Smooth muscle cell (in vitro differentiated cells): ENCODE data around the gene TOMM22. TPM values are rescaled to one million over a fixed set of nuclear protein-coding genes. Genes with fewer than 3 reads are reported as not detected.

ENCODE experiments used
- DNase-seq: peaks from one replicate; lab custom pipeline; 2025; ENCODE audit not compliant: unreplicated experiment; lab: John Stamatoyannopoulos, UW
- H2AFZ ChIP-seq: fragments of 200-600 bp; sonication (generic); 2 replicates; pipeline ENCODE4 v1.6.0; 2016; ENCODE audit warnings: antibody characterized with exemption, low read depth, mild to moderate bottlenecking
- H3F3A ChIP-seq: fragments of 200-600 bp; sonication (generic); 2 replicates; pipeline ENCODE4 v1.6.0; 2017; ENCODE audit warnings: antibody characterized with exemption, low read depth
- H3K27ac ChIP-seq: fragments of 200-600 bp; sonication (generic); 2 replicates; pipeline ENCODE4 v1.5.1; 2016; ENCODE audit warnings: low read depth, mild to moderate bottlenecking
- H3K27me3 ChIP-seq: fragments of 200-600 bp; sonication (generic); 2 replicates; pipeline ENCODE4 v1.6.1; 2016; ENCODE audit warnings: low read depth, mild to moderate bottlenecking
- H3K36me3 ChIP-seq: fragments of 200-600 bp; sonication (generic); 2 replicates; pipeline ENCODE4 v1.5.1; 2016; ENCODE audit warnings: low read depth
- H3K4me1 ChIP-seq: fragments of 200-600 bp; sonication (generic); 2 replicates; pipeline ENCODE4 v1.5.1; 2016; ENCODE audit warnings: low read depth
- H3K4me2 ChIP-seq: fragments of 200-600 bp; sonication (generic); 2 replicates; pipeline ENCODE4 v1.6.0; 2016; ENCODE audit warnings: mild to moderate bottlenecking
- H3K4me3 ChIP-seq: fragments of 200-600 bp; sonication (generic); 2 replicates; pipeline ENCODE4 v1.5.1; 2016; ENCODE audit warnings: mild to moderate bottlenecking
- H3K79me2 ChIP-seq: fragments of 200-600 bp; sonication (generic); 2 replicates; pipeline ENCODE4 v1.6.0; 2016; ENCODE audit warnings: low read depth, mild to moderate bottlenecking
- H3K9ac ChIP-seq: fragments of 200-600 bp; sonication (generic); 2 replicates; pipeline ENCODE4 v1.6.0; 2016; ENCODE audit warnings: low read depth
- H3K9me3 ChIP-seq: fragments of 200-600 bp; sonication (generic); replicated peaks from 2 replicates; pipeline ENCODE4 v1.5.1; 2016; ENCODE audit warnings: low read depth
- H4K20me1 ChIP-seq: fragments of 200-600 bp; sonication (generic); 2 replicates; pipeline ENCODE4 v1.6.0; 2016; ENCODE audit warnings: low read depth
- CTCF ChIP-seq: fragments of 200-600 bp; sonication (generic); IDR thresholded peaks from 2 replicates; pipeline ENCODE4 v1.5.1; 2017; ENCODE audit warnings: borderline replicate concordance, mild to moderate bottlenecking, antibody characterized with exemption; ENCODE audit not compliant: insufficient read depth, poor library complexity, severe bottlenecking
- WGBS: methylation state at CpG from one replicate; pipeline ENCODE4 v1.1.7; 2016; ENCODE audit warnings: low lambda C conversion rate; 5-methylcytosine and 5-hydroxymethylcytosine counted together
- polyA plus RNA-seq: library from polyadenylated mRNA; unstranded; fragments of >200 nt; fragmentation: Nextera tagmentation; extraction: Ambion mirVana; gene quantifications from 2 replicates; pipeline ENCODE4 v1.2.1, GENCODE V29; 2016
- total RNA-seq: library from RNA; depleted of rRNA; stranded (reverse); fragments of >200 nt; gene quantifications from 2 replicates; pipeline ENCODE4 v1.2.3, GENCODE V29; 2014

The TOMM22 gene
- total and polyA plus RNA-seq, 2 experiments from 2014 or later: 63.3 to 64.7 TPM

- Histone ChIP-seq H4K20me1 (peaks cover 4% of the 10 kb centered on the region), H3K4me2 (no peak overlapping the region), H3F3A (no peaks in the 10 kb centered on the region), H3K27ac (no peak overlapping the region), H2AFZ (no peak overlapping the region), H3K4me1 (no peaks in the 10 kb centered on the region), H3K9ac (no peak overlapping the region), H3K79me2 (no peaks in the 10 kb centered on the region), H3K4me3 (no peak overlapping the region), H3K9me3 (no peaks in the 10 kb centered on the region), H3K36me3 (peaks cover 5% of the 10 kb centered on the region), H3K27me3 (no peaks in the 10 kb centered on the region)
- no peak for DNase-seq
- 98% methylated on average over 18 of the region's 18 CpGs for WGBS
- no peak for TF ChIP-seq CTCF
Measured at GRCh38 chr22:38725900-38726655, 44.3 kb downstream of the TOMM22 start.

GRCh38 chr22:38727123-38727522 is 45.4 kb downstream of the TOMM22 start:
- Histone ChIP-seq H3K4me2 (no peak overlapping the region), H3F3A (no peaks in the 10 kb centered on the region), H3K27me3 (no peaks in the 10 kb centered on the region), H3K79me2 (no peaks in the 10 kb centered on the region), H3K27ac (no peak overlapping the region), H3K4me1 (no peaks in the 10 kb centered on the region), H2AFZ (no peak overlapping the region), H3K9me3 (no peaks in the 10 kb centered on the region), H3K9ac (no peak overlapping the region), H3K36me3 (peaks cover 5% of the 10 kb centered on the region), H4K20me1 (no peaks in the 10 kb centered on the region), H3K4me3 (no peak overlapping the region)
- WGBS: 97% methylated on average over 12 of the region's 12 CpGs
- no peak for DNase-seq
- TF ChIP-seq CTCF: no peak

- H3K79me2 ChIP-seq: no peaks in the 10 kb centered on the region
- WGBS: 96% methylated on average over 15 of the region's 15 CpGs
- H2AFZ ChIP-seq: no peak overlapping the region
- no peak overlapping the region for H3K9ac ChIP-seq
- H3K27me3 ChIP-seq: no peaks in the 10 kb centered on the region
- H3K4me2 ChIP-seq: no peak overlapping the region
- H4K20me1 ChIP-seq: no peaks in the 10 kb centered on the region
- no peak for DNase-seq
- H3K4me1 ChIP-seq: no peaks in the 10 kb centered on the region
- no peaks in the 10 kb centered on the region for H3K9me3 ChIP-seq
- peaks cover 5% of the 10 kb centered on the region for H3K36me3 ChIP-seq
- no peak overlapping the region for H3K27ac ChIP-seq
- H3F3A ChIP-seq: no peaks in the 10 kb centered on the region
- no peak for TF ChIP-seq CTCF
- no peak overlapping the region for H3K4me3 ChIP-seq
Measured at GRCh38 chr22:38727530-38728451, 46.0 kb downstream of the TOMM22 start.
